Immature natural killer cell (primary cell): Measurements from ENCODE around the gene SYTL5. TPM values are rescaled to one million over a fixed set of nuclear protein-coding genes. Genes with fewer than 3 reads are reported as not detected.

Experiments used
- DNase-seq, 3 donors: peaks; one replicate each; pipeline ENCODE4 v3.0.0; 2022; ENCODE audit warnings: mixed read lengths in 1 of 3
- H3K27ac Mint-ChIP-seq, 6 donors: one replicate each; pipeline ENCODE4 v1.8.0; 2020; ENCODE audit warnings: mixed read lengths in 6 of 6, mild to moderate bottlenecking in 5 of 6, inconsistent platforms in 4 of 6, moderate library complexity in 3 of 6
- H3K27me3 Mint-ChIP-seq, 3 donors: one replicate each; pipeline ENCODE4 v1.8.0; 2020 to 2021; ENCODE audit warnings: low read depth in 3 of 3, mild to moderate bottlenecking in 3 of 3, mixed read lengths in 3 of 3, moderate library complexity in 3 of 3, inconsistent platforms in 1 of 3
- H3K36me3 Mint-ChIP-seq, 3 donors: one replicate each; pipeline ENCODE4 v1.8.0; 2020; ENCODE audit warnings: mixed read lengths in 3 of 3, inconsistent platforms in 2 of 3, mild to moderate bottlenecking in 2 of 3
- H3K4me1 Mint-ChIP-seq, 2 donors: one replicate each; pipeline ENCODE4 v1.8.0; 2020; ENCODE audit warnings: inconsistent platforms in 2 of 2, mild to moderate bottlenecking in 2 of 2, mixed read lengths in 2 of 2, moderate library complexity in 1 of 2
- H3K4me3 Mint-ChIP-seq, 5 donors: one replicate each; pipeline ENCODE4 v1.8.0; 2020; ENCODE audit warnings: mild to moderate bottlenecking in 5 of 5, mixed read lengths in 5 of 5, inconsistent platforms in 3 of 5, moderate library complexity in 3 of 5
- H3K9me3 Mint-ChIP-seq, 6 donors: one replicate each; pipeline ENCODE4 v1.8.0; 2020; ENCODE audit warnings: mild to moderate bottlenecking in 6 of 6, mixed read lengths in 6 of 6, inconsistent platforms in 4 of 6, moderate library complexity in 3 of 6
- polyA plus RNA-seq, 3 donors: library from polyadenylated mRNA; unstranded; fragments of 300-500 nt; fragmentation: Illumina TruSeq; gene quantifications; one replicate each; pipeline ENCODE4 v1.2.3, GENCODE V29; 2021

Gene SYTL5
- polyA plus RNA-seq, 3 donors from 2014 or later = not detected

DNA sequence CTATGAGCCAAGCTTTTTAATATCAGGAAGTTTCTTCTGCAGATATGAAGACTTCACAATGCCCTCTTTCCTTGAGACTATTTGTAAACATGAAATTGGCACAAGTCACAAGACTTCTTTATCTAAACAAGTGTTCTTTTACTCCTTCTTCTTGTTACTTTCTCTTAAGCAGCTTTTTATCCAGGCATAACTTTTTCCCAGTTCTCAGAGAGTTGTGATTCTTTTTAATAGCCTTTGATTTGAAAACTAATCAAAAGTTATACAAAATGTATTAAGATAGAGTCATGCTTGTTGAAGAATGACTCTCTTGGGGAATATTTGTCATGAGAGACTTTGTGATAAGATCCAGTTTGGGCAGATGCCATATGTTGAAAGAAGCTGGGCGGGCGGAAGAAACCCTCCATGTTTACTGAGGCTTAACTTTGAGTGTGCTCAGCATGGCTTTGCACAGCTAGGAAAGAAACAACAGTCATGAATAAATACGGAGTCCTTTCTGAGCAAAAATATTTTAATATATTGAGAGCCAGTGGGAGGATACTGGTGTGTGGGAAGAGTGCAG lies 39.3 kb downstream of the SYTL5 start:
- H3K4me3 Mint-ChIP-seq = no peak overlapping the region

DNA sequence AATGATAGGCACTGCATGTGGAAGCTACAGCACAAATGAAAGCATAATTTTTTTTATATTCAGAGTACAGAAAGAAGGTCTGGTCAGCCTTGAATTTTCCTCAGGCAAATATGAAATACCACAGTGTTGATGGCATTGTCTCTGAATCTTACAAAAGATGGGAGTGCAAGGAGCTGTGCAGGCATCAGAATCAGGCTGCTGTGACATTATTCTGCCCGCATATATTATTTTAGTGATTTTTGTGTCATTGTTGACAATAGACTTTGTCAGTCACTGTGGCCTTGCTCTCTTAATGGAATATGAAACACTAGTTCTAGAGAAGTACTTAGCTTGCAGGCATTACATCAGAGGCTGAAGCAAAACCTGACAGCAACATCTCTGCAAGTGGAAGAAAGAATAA lies 42.5 kb downstream of the SYTL5 start:
- H3K36me3 Mint-ChIP-seq = no peaks in the 10 kb centered on the region
- H3K4me3 Mint-ChIP-seq = no peak overlapping the region
- DNase-seq = no peak
- peaks cover 0 to 3% (median 0%) of the 10 kb centered on the region in 6 donors for H3K9me3 Mint-ChIP-seq
- no peaks in the 10 kb centered on the region for H3K4me1 Mint-ChIP-seq
- H3K27me3 Mint-ChIP-seq = peaks cover 0 to 9% (median 5%) of the 10 kb centered on the region in 3 donors
- no peak overlapping the region for H3K27ac Mint-ChIP-seq

More for the DNA sequence above, 39.3 kb downstream of the SYTL5 start:
- Mint-ChIP-seq H3K4me1 (no peaks in the 10 kb centered on the region), H3K27ac (no peak overlapping the region), H3K27me3 (peaks cover 0 to 9% (median 5%) of the 10 kb centered on the region in 3 donors), H3K9me3 (peaks cover 0 to 3% (median 0%) of the 10 kb centered on the region in 6 donors), H3K36me3 (no peaks in the 10 kb centered on the region)
- no peak for DNase-seq

DNA sequence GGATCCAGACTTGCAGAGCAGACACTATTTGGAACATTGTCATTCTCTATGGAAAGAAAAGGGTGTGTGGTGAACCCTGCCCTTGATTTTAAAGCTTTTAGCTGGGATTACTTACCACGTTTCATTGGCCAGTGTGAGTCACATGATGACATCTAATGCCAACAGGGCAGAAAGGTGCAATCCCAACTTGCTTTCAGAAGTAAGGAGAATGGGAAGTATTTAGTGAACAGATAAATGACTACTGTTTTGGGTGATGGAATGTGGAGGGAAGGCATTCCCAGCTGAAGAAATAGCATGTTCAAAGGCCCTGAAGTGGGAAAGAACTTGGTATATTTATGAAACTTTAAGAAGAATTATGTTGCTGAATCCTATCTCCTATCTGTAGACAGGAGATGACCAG lies 44.5 kb downstream of the SYTL5 start:
- Mint-ChIP-seq H3K27me3 (peaks cover 0 to 13% (median 4%) of the 10 kb centered on the region in 3 donors), H3K36me3 (no peaks in the 10 kb centered on the region), H3K27ac (no peak overlapping the region), H3K4me3 (no peak overlapping the region), H3K4me1 (no peaks in the 10 kb centered on the region), H3K9me3 (peaks cover 0 to 3% (median under 1%) of the 10 kb centered on the region in 6 donors)
- no peak for DNase-seq

DNA sequence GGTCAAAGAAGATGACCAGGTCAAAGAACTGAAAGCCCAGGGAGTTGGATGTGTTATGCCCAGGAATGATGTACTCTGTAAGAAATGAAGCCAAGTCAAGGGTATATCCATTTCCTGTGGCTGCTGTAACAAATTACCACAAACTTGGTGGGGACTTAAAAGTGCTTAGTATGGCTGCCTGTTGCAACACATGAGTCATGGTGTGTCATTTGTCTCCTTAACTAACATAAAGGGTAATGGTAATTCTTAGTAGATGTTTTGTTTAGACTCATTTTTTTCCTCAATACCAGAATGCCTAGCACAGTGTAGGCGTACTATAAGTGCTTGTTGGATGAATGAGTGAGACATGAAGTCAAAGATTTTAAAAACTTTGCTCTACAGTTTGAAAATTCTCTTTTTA lies 45.7 kb downstream of the SYTL5 start:
- DNase-seq = no peak
- no peak overlapping the region for H3K4me3 Mint-ChIP-seq
- H3K36me3 Mint-ChIP-seq = no peaks in the 10 kb centered on the region
- H3K9me3 Mint-ChIP-seq = peaks cover 0 to 3% (median 0%) of the 10 kb centered on the region in 6 donors
- peaks cover 1 to 12% (median 5%) of the 10 kb centered on the region in 3 donors for H3K27me3 Mint-ChIP-seq
- no peak overlapping the region for H3K27ac Mint-ChIP-seq
- no peaks in the 10 kb centered on the region for H3K4me1 Mint-ChIP-seq

DNA sequence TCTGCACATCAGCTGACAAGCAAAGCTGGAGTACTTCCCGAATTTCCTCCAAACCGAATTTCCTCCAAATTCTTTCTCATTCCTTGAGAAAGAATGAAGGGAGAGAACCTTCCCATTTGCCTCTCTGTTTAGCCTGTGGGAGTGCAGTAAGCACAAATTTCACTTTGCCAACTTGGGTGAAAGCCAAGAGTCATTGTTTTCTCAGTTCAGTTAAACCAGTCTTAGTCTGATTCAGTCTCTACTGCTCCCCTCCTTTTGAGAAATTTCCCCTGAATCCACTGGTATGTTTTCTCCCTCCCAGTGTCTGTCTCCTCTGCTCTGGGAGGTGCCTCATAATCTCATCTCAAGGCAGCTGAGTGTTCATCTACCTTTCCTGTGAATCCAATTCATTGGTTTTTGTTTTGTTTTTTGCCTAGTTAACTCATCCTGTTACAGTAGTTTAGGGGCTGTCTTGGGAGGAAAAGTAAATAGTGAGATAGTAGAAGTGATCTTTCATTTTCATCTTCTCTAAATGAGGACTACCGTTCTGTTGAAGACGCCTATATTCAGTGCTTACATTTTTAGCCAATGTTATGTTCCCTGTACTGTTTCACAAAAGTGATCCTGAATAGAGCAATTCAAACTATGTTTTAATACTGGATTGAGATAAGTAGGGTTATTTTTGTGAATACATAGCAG lies 49.0 kb downstream of the SYTL5 start:
- Mint-ChIP-seq H3K4me3 (no peak overlapping the region), H3K9me3 (peaks cover 0 to 1% (median 0%) of the 10 kb centered on the region in 6 donors), H3K27me3 (peaks cover 1 to 15% (median 3%) of the 10 kb centered on the region in 3 donors), H3K4me1 (no peaks in the 10 kb centered on the region), H3K36me3 (no peaks in the 10 kb centered on the region), H3K27ac (no peak overlapping the region)
- DNase-seq = no peak

DNA sequence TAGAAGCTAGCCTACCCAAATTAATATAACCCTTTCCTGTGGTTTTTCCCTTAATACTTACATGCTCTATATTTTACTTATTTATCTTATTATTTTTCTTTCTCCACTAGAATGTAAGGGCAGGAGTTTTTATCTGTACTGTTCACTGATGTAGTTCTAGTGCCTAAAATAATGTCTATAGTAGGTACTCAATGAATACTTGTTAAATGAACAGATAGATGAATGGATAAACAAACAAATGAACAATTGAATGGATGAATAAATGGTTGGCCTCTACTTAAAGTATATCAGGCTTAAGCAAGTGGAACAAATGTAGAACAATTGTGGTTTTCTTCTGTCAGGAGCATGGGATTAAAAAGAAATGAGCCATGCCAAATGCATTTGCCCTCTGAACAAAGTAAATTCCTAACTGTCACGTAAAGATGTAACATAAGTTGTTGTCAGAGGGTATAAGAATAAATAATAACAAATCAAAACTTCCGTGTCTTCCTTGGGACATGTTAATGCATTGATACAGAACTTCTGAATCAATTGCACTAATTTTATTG lies 54.1 kb downstream of the SYTL5 start:
- H3K27me3 Mint-ChIP-seq = peaks cover 1 to 13% (median 2%) of the 10 kb centered on the region in 3 donors
- H3K27ac Mint-ChIP-seq = no peak overlapping the region
- no peak for DNase-seq
- no peak overlapping the region for H3K4me3 Mint-ChIP-seq
- no peaks in the 10 kb centered on the region for H3K36me3 Mint-ChIP-seq
- H3K4me1 Mint-ChIP-seq = no peaks in the 10 kb centered on the region
- H3K9me3 Mint-ChIP-seq = peaks cover 0 to 4% (median 0%) of the 10 kb centered on the region in 6 donors

DNA sequence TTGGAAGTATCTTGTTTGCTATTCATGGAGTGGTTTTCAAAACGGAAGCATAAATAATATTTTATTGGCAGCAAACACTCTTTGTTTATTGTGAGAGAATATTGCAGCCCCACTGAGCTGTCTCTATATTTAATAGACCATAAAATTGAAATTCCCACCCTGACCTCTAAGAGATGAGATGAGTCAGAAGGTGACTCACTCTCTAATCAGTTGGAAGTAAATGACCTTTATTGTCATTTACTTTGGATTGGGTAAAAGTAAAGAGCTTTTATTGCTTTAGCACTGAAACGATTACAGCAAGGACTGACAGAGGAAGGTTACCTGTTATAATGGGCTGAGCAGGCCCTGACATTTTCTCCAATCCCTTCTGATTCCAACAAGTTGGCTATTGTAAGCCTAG lies 55.0 kb downstream of the SYTL5 start:
- H3K27me3 Mint-ChIP-seq = peaks cover 0 to 11% (median 2%) of the 10 kb centered on the region in 3 donors

DNA sequence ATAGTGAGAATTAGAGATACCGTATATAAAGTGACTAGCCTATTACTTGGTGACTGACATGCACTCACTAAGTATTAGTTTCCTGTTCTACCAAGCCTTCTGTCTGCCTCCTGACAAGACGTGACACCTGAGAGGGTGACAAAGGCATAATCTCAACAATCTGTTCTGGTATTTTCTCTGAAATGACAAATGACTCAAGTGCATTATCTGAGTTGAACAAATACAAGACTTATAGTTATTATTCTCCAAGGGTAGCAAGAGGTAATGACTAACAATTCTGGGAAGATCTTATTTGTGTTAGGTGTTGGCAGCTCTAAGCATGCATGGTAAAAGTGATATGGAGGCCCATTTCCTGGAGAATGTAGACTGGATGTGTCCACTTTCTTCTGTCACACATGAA lies 60.6 kb downstream of the SYTL5 start:
- DNase-seq = no peak
- Mint-ChIP-seq H3K36me3 (no peaks in the 10 kb centered on the region), H3K4me3 (no peak overlapping the region), H3K4me1 (no peaks in the 10 kb centered on the region), H3K9me3 (peaks cover 0 to 4% (median 0%) of the 10 kb centered on the region in 6 donors), H3K27me3 (peaks cover 0 to 3% (median 0%) of the 10 kb centered on the region in 3 donors), H3K27ac (no peak overlapping the region)

More for the DNA sequence above, 55.0 kb downstream of the SYTL5 start:
- H3K4me1 Mint-ChIP-seq = no peaks in the 10 kb centered on the region
- H3K4me3 Mint-ChIP-seq = no peak overlapping the region
- peaks cover 0 to 4% (median 0%) of the 10 kb centered on the region in 6 donors for H3K9me3 Mint-ChIP-seq
- no peak overlapping the region for H3K27ac Mint-ChIP-seq
- H3K36me3 Mint-ChIP-seq = no peaks in the 10 kb centered on the region
- DNase-seq = no peak

DNA sequence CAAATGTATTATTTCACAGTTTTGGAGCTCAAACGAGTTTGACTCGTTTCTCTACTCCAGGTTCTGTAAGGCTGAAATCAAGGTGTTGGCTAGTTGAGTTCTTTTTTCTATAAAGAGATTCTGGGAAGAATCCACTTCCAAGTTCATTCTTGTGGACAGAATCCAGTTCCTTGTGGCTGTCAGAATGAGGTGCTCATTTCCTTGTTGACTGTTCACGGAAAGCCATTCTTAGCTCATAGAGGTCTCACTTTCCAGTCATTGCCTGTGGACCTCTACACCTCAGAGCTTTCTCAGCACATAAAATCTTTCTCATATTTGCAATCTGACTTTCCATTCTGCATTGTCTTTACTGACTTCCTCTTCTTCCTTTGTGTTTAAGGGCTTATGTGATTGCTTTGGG lies 62.9 kb downstream of the SYTL5 start:
- peaks cover 0 to 6% (median 0%) of the 10 kb centered on the region in 3 donors for H3K27me3 Mint-ChIP-seq
- H3K9me3 Mint-ChIP-seq = no peaks in the 10 kb centered on the region
- no peak overlapping the region for H3K4me3 Mint-ChIP-seq
- no peaks in the 10 kb centered on the region for H3K4me1 Mint-ChIP-seq
- no peaks in the 10 kb centered on the region for H3K36me3 Mint-ChIP-seq
- no peak overlapping the region for H3K27ac Mint-ChIP-seq
- no peak for DNase-seq

DNA sequence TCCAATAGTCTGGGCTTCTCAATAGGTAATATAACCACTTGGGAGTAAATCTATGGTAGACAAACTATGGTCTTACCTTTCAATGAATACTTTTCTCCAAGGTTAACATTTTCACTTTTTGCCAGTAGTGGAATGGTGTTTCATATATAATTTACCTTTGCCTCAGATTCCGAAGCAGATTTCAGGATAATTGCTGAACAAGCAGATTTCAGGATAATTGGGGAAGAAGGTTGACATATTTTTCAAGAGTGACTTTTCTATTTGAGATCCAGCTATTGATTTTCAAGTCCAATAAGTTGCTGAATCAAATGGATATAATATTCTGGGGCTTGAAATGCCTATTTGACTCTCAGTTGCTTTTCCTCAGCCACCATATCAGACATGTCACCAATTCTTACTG lies 63.6 kb downstream of the SYTL5 start:
- H3K4me1 Mint-ChIP-seq = no peaks in the 10 kb centered on the region
- H3K4me3 Mint-ChIP-seq = no peak overlapping the region
- H3K36me3 Mint-ChIP-seq = no peaks in the 10 kb centered on the region

DNA sequence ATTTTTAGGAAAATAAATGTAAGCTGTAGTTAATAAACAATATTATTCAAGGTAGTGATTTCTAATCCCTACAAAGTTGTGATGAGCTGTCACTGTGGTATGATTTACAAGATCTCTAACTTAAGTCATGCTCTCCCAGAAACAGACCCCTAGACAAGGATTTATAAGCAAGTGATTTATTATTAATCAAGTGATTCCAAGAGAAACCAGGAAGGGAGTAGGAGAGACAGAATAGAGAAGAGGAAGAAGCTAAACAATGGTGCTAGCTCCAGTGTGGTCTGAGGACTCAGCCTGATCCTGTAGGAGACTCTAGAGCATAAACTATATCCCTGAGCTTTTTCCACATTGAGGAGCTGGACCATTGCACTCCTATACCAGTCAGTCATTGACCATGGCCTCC lies 73.1 kb downstream of the SYTL5 start:
- Mint-ChIP-seq H3K9me3 (no peaks in the 10 kb centered on the region), H3K27me3 (peaks cover 0 to 3% (median 2%) of the 10 kb centered on the region in 3 donors), H3K4me3 (no peak overlapping the region), H3K27ac (no peak overlapping the region), H3K36me3 (no peaks in the 10 kb centered on the region), H3K4me1 (no peaks in the 10 kb centered on the region)
- DNase-seq = no peak

More for the DNA sequence above, 63.6 kb downstream of the SYTL5 start:
- no peak overlapping the region for H3K27ac Mint-ChIP-seq
- H3K9me3 Mint-ChIP-seq = no peaks in the 10 kb centered on the region
- peaks cover 0 to 6% (median 0%) of the 10 kb centered on the region in 3 donors for H3K27me3 Mint-ChIP-seq
- DNase-seq = no peak

DNA sequence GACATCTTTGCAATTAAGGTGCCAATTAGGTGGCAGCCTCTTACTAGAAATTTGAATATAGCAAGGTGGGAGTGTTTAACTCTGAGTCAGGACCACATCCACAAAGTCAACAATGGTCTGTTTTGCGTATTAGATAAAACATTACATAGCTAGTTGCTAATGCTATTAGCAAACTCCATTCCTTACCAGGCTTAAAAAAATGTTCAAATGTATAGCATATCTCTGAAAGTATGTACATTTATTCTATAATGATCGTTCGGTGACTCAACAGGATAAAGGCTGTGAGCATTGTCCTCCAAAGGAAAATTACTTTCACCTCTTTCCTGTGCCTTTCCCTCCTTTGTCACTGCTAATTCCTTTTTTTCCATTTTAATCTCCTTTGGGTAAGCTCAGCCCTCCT lies 74.5 kb downstream of the SYTL5 start:
- Mint-ChIP-seq H3K27ac (no peak overlapping the region), H3K4me3 (no peak overlapping the region), H3K4me1 (no peaks in the 10 kb centered on the region), H3K9me3 (no peaks in the 10 kb centered on the region), H3K27me3 (peaks cover 0 to 3% (median 0%) of the 10 kb centered on the region in 3 donors), H3K36me3 (no peaks in the 10 kb centered on the region)
- no peak for DNase-seq

DNA sequence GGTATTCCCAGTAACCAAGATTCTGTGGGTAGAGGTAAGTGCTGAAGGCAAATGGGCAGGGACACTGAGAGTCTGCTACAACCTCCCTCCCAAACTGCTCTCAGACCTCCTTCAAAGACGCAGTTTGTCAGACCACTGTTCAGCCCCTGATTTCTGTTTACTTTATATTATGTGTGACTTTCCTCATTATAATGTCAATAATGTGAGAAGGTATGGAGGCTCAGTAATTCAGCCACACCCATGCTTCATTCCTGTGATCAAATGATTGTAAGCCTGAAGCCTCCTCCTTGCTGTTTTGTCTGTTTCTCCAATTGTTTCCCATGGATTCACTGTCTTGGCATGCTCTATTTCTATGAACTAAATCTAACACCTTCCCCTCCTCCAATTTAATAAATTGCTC lies 75.6 kb downstream of the SYTL5 start:
- Mint-ChIP-seq H3K27ac (no peak overlapping the region), H3K4me1 (no peaks in the 10 kb centered on the region), H3K27me3 (peaks cover 0 to 3% (median 0%) of the 10 kb centered on the region in 3 donors), H3K9me3 (no peaks in the 10 kb centered on the region), H3K4me3 (no peak overlapping the region), H3K36me3 (no peaks in the 10 kb centered on the region)
- DNase-seq = no peak

DNA sequence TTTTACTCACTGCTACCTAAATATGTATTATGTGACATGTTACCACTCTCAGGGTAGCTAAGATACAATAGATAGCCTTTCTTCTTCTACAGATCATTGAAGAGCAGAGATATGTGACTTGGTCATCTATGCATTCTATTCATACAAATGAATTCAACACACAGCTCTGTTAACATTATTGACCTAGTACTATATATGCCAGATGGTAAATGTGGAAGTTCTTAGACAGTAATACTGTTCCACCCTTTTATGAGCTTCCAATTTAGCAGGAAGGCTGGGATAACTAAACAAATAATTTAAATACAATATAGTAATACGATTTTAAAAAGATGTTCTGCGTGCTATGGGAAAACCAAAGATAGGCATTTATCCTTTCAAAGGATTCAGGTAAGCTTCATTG lies 76.0 kb downstream of the SYTL5 start:
- no peak for DNase-seq

More for the DNA sequence above, 76.0 kb downstream of the SYTL5 start:
- Mint-ChIP-seq H3K4me3 (no peak overlapping the region), H3K27me3 (peaks cover 0 to 3% (median 0%) of the 10 kb centered on the region in 3 donors), H3K9me3 (no peaks in the 10 kb centered on the region), H3K4me1 (no peaks in the 10 kb centered on the region), H3K27ac (no peak overlapping the region), H3K36me3 (no peaks in the 10 kb centered on the region)
